ENCODE data around the gene FAM120AOS.
"Not testable (repeated sequence)": the region's sequence is repeated elsewhere in the genome, so short reads cannot be mapped to it uniquely, and the experiment has no call there.

- TF ChIP-seq CTCF, POLR2A (IDR thresholded peaks at IDR 0.05): not testable (repeated sequence)
Measured at GRCh38 chr9:93439301-93439700, 14.1 kb downstream of the FAM120AOS start.
